HepG2 (cell line): ENCODE data around the gene CHDH. TPM values are rescaled to one million over a fixed set of nuclear protein-coding genes. Genes with fewer than 3 reads are reported as not detected.

Source experiments
- ATF3 ChIP-seq: sonication (generic); formaldehyde crosslinking; IDR thresholded peaks from 2 replicates; pipeline ENCODE4 v1.4.0; 2020; ENCODE audit warnings: missing genetic modification reagents
- BATF2 ChIP-seq: sonication (generic); formaldehyde crosslinking; IDR thresholded peaks from 2 replicates; pipeline ENCODE4 v1.8.0; 2022; ENCODE audit warnings: mild to moderate bottlenecking, missing genetic modification reagents, moderate library complexity
- BRF2 ChIP-seq: sonication (generic); formaldehyde crosslinking; IDR thresholded peaks from 2 replicates; pipeline ENCODE4 v1.8.1; 2022; ENCODE audit warnings: mild to moderate bottlenecking, missing genetic modification reagents
- CCDC6 ChIP-seq: sonication (generic); formaldehyde crosslinking; IDR thresholded peaks from 2 replicates; pipeline ENCODE4 v1.8.1; 2022; ENCODE audit warnings: mild to moderate bottlenecking, missing genetic modification reagents, moderate library complexity
- ERF ChIP-seq: IDR thresholded peaks from 2 replicates; pipeline ENCODE4 v1.6.1; 2018; ENCODE audit warnings: missing biosample characterization, missing genetic modification reagents
- ETV5 ChIP-seq: IDR thresholded peaks from 2 replicates; pipeline ENCODE4 v1.6.1; 2018; ENCODE audit warnings: missing biosample characterization, missing genetic modification reagents, inconsistent platforms, borderline replicate concordance
- GATAD2A ChIP-seq: IDR thresholded peaks from 2 replicates; pipeline ENCODE4 v1.6.1; 2016
- GMEB2 ChIP-seq: IDR thresholded peaks from 2 replicates; pipeline ENCODE4 v1.6.1; 2016; ENCODE audit warnings: missing biosample characterization, missing genetic modification reagents, low read depth
- IRF1 ChIP-seq: sonication (generic); formaldehyde crosslinking; IDR thresholded peaks from 2 replicates; pipeline ENCODE4 v1.4.0; 2020; ENCODE audit warnings: low read depth, mild to moderate bottlenecking, missing genetic modification reagents
- JUNB ChIP-seq: sonication (generic); formaldehyde crosslinking; IDR thresholded peaks from 2 replicates; pipeline ENCODE4 v1.8.0; 2022; ENCODE audit warnings: missing genetic modification reagents, mild to moderate bottlenecking, borderline replicate concordance
- MXD3 ChIP-seq: IDR thresholded peaks from 2 replicates; pipeline ENCODE4 v1.6.1; 2016; ENCODE audit warnings: mild to moderate bottlenecking, missing biosample characterization, missing genetic modification reagents
- SPEN ChIP-seq: sonication (generic); formaldehyde crosslinking; IDR thresholded peaks from 2 replicates; pipeline ENCODE4 v1.5.1; 2020; ENCODE audit warnings: low read depth, mild to moderate bottlenecking, missing genetic modification reagents
- ZBTB33 ChIP-seq: sonication (generic); formaldehyde crosslinking; IDR thresholded peaks from 2 replicates; pipeline ENCODE4 v1.4.0; 2020; ENCODE audit warnings: missing genetic modification reagents
- ZNF280D ChIP-seq: sonication (generic); formaldehyde crosslinking; IDR thresholded peaks from 2 replicates; pipeline ENCODE4 v1.5.1; 2020; ENCODE audit warnings: mild to moderate bottlenecking, missing genetic modification reagents
- ZNF484 ChIP-seq: sonication (generic); formaldehyde crosslinking; IDR thresholded peaks from 2 replicates; pipeline ENCODE4 v1.5.1; 2020; ENCODE audit warnings: mild to moderate bottlenecking, low read depth, missing genetic modification reagents, borderline replicate concordance
- ZNF652 ChIP-seq: IDR thresholded peaks from 2 replicates; pipeline ENCODE4 v1.6.1; 2016; ENCODE audit warnings: low read depth, borderline replicate concordance
- polyA plus RNA-seq, 8 experiments: library from polyadenylated mRNA; depleted of rRNA in 3 of 8; stranded (reverse) in 7 of 8; unstranded in 1 of 8; fragments of >200 nt; fragmentation: Illumina TruSeq in 4 of 8; extraction: Trizol in 4 of 8; gene quantifications; 2 replicates each; pipeline versions ENCODE4 v1.2.1 to v1.2.3, GENCODE V29; 2011 to 2016; ENCODE audit warnings: low read depth in 4 of 8, missing spikeins in 1 of 8, mixed read lengths in 1 of 8; ENCODE audit not compliant: insufficient read depth in 1 of 8
- total RNA-seq, 5 experiments: library from RNA; depleted of rRNA; stranded (reverse); fragments of >200 nt; fragmentation: Illumina TruSeq; extraction: Trizol; gene quantifications; 2 replicates each; pipeline ENCODE4 v1.2.3, GENCODE V29; 2016; ENCODE audit warnings: low read depth in 1 of 5

Gene CHDH
- total and polyA plus RNA-seq, 2 of the 13 experiments (the other 11 are each of a cell fraction or from before 2014, with no cell fraction given): 28.1 to 48.9 TPM

GRCh38 chr3:53846134-53846850 lies at the start of gene CHDH, which contains the start of gene IL17RB (continued):
- TF ChIP-seq MXD3 (CRISPR knock-in tag): peak; percentile 91
- TF ChIP-seq BRF2 (CRISPR knock-in tag): peak; percentile 93; the same call in 1 of the 2 replicates
- TF ChIP-seq IRF1: peak; percentile 94
- peak; percentile 76 for TF ChIP-seq SPEN (CRISPR knock-in tag)
- peak; percentile 93 for TF ChIP-seq CCDC6 (CRISPR knock-in tag)
- 0 out of 2 replicates have a peak, but pooled peaks have one; percentile 33 for TF ChIP-seq GATAD2A (CRISPR knock-in tag)
- no peak for TF ChIP-seq JUNB (CRISPR knock-in tag)
- TF ChIP-seq ZNF484 (CRISPR knock-in tag): no peak
- TF ChIP-seq ATF3 (CRISPR knock-in tag): peak; percentile 25; the same call in 1 of the 2 replicates
- peak; percentile 73; the same call in 1 of the 2 replicates for TF ChIP-seq ZNF280D
- TF ChIP-seq ZBTB33 (CRISPR knock-in tag): no peak
- peak; percentile 84; the same call in 1 of the 2 replicates for TF ChIP-seq BATF2 (CRISPR knock-in tag)
- 0 out of 2 replicates have a peak, but pooled peaks have one; percentile 15 for TF ChIP-seq GMEB2
- TF ChIP-seq ETV5 (CRISPR knock-in tag): peak; percentile 46
- TF ChIP-seq ZNF652: no peak
- TF ChIP-seq ERF: peak; percentile 72; the same call in 1 of the 2 replicates
